GM19023 (cell line): Measurements from ENCODE around the gene PYROXD2.

Source experiments
- ATAC-seq: cut with Tn5 transposase; IDR thresholded peaks from one replicate; pipeline ENCODE4 v1.9.1; 2021; ENCODE audit warnings: mild to moderate bottlenecking, moderate library complexity; ENCODE audit not compliant: unreplicated experiment

Gene PYROXD2

GRCh38 chr10:98435178-98435577 lies 20.2 kb upstream of the PYROXD2 start:
- no peak for ATAC-seq

DNA sequence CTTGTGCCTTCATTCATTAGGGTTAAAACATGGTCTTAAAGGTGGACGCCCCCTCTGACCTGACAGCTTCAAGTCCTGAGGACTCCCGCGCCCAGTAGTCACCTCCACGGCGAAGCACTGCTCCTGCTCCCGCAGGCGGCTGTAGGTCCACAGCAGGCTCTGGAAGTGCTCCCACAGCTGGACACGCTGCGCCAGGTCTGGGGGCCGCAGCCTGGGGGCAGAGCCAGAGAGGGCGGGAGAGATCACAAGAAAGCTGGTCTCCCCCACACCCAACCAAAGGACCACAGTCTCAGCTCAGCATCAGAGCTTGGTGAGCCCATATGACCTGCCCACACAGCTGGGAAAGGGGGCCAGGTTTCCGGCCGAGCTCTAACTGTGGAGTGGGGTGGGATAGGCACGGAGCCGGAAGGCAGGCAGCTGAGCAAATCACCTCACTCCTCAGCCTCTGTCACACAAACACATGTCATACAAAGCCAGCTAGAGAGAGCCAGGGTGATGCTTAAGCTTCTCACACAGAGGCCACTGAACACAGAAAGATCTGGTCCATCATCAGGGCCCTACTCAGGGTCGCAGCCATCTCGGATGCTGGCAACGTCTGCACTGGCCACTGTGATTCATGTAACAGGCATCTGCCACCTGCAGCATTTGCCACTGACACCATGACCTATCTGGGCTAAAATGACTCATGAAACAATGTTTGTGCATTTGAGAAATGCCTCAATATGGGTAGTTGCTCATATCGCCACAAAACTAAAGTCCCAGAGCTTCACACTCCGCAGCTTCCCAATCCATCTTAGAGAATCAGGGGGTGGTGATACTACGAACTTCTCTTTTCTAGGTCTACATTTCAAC lies 19.1 kb upstream of the PYROXD2 start:
- ATAC-seq = no peak

- no peak for ATAC-seq
Observed at GRCh38 chr10:98433371-98433770, 18.4 kb upstream of the PYROXD2 start.

DNA sequence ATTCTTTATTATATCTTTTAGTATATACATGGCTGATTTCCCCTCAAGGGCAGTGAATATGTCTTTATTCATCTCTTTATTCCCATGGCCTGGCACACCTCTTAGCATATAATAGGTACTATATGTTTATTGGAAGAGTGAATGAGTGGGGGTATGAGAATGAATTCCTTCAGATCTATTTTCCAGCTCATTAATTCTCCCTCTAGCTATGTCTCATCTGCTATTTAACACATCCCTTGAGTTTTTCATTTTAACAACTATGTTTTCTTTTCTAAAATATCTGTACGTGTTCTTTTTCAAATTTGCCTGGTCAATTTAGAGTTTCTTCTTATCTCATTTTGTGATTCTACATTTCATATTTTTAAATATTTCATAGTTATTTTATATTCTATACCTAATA lies 17.3 kb upstream of the PYROXD2 start:
- no peak for ATAC-seq

DNA sequence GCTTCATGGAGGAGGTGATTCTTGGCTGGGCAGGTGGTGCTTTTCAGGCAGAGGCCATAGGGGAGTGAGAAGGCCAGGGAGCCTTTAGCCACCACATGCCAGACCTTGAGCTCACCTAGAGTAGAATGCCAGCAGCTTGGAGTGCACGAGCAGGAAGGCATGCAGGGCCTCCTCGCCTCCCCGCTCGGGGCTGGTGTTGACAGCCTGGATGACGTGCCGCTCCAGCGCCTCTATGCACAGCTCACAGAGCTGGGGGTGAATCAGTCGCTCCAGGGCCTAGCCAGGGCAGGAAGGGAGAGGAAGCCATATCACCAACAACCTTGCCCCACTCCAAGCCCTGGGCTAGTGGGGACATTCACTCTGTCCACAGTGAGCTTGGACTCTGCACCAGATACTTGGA lies 16.0 kb upstream of the PYROXD2 start:
- ATAC-seq = no peak

GRCh38 chr10:98430427-98430826 lies 15.4 kb upstream of the PYROXD2 start:
- ATAC-seq = no peak

GRCh38 chr10:98429320-98430072 lies 14.5 kb upstream of the PYROXD2 start:
- ATAC-seq = no peak

- ATAC-seq = no peak
Observed at GRCh38 chr10:98427011-98427515, 12.1 kb upstream of the PYROXD2 start.

DNA sequence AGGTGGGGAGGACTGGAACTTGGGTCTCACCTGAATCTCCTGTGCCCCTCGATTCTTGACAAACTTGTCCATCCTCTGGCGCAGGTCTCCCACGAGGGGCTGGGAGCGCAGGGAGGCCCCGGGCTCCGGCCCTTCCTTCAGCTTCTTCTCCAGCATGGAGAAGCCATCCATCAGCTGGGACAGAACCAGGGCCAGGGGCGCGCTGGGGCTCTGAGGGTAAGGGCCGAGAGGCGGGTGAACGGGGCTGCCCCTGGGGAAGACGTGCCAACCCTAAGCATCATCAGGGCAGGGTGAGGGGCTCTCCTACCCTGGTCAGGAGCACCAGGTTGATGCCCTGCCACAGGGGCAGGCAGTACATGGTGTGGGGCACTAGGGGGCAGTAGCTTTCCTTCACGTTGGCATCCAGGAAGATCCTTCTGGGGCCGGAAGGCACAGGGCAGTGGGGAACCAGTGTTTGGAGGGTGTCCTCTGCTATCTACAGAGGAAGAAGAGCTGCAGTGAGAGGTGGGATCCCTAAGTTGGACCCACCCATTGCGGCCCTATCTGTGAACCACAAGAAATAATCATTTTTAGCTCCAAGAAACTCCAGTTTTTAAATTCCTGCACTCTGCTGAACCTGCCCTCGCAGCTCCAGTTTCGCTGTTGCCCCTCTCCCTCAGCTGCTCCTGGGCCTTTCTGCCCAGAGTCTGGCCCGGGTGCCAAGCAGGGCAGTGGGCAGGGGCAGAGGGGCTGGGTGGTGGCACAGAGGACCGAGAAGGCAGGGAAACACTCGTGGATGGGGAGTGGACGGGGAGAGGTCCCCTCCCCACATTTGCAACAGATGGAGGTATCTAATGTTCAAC lies 10.8 kb upstream of the PYROXD2 start:
- peak; percentile 73 for ATAC-seq

DNA sequence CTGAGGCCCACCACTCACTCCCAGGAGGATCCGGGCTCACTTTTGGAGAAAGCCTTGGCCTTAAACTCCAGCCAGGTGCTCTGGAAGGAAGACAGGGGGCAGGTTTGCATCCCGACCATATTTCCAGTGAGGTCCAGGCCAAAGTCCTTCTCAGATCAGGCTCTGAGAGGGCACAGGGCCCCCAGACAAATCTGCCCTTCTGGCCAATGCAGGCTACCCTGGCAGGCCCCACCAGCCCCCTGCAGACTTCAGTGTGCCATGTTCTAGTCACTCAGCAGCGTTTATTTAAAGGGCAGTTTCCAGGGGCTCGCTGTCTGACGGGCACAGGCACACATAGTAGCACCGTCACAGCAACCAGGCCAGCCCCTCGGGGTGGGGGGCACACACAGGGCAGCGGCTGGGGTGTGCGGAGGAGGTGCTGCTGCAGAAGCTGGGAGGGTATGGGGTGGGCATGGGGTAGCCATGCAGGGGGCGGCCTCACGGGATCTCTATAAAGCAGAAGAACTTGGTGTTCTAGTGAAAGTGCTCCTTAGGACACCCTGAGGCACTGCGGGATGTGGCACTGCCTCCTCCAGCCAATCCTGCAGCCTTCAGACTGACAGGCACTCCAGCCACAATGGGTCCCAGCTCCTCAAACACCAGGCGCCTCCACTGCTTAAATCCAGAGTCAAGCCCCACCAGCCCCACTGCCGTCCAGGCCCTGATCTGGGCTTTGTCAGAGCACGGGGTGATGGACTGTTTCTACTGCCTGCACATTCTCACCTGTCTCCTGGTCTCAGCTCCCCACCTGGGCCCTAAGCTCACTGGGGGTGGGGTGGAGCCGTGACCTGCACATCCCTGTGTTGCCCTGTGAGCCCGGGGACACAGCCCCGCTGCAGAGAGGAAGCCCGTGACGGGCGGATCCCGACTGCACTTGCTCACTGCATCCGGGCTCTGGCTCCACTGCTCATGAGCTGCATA lies 9.6 kb upstream of the PYROXD2 start:
- no peak for ATAC-seq

DNA sequence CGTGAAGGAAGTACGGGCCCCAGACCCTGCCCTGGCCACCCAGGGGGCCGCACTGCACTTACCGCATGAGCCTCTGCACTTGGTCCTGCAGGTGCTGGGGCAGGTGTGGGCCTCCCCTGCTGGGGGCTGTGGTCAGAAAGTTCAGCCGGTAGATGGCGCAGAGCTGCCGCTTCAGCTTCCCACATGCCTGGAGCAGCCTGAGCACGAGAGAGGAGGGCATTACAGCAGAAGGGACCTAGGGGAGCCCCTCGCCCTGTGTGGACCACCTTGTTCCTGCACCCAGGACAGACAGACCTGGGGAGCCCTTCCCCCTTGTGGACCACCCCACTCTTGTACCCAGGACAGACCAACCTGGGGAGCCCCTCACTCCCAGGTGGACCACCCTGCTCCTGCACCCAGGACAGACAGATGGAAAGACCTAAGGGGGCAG lies 8.7 kb upstream of the PYROXD2 start:
- ATAC-seq = no peak

DNA sequence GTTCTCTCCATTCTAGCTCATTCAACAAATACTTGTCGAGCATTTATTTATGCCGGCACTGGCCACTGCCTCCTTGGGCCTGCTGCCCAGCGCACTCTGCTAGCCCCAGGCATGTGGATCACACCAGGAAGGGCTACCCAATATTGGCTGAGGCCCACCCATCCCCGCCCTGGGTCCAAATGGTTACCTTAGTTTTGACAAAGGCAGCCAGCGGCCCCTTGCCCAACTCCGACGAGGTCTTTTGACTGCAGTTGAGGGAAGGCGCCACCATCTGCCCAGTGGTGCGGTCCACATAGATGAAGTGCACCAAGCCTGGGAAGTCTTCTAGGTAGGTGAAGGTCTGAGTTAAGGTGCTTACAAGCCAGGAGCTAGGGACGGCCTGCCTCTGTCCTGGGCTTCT lies 7.2 kb upstream of the PYROXD2 start:
- ATAC-seq = no peak

- ATAC-seq = no peak
Observed at GRCh38 chr10:98420786-98421185, 5.8 kb upstream of the PYROXD2 start.

DNA sequence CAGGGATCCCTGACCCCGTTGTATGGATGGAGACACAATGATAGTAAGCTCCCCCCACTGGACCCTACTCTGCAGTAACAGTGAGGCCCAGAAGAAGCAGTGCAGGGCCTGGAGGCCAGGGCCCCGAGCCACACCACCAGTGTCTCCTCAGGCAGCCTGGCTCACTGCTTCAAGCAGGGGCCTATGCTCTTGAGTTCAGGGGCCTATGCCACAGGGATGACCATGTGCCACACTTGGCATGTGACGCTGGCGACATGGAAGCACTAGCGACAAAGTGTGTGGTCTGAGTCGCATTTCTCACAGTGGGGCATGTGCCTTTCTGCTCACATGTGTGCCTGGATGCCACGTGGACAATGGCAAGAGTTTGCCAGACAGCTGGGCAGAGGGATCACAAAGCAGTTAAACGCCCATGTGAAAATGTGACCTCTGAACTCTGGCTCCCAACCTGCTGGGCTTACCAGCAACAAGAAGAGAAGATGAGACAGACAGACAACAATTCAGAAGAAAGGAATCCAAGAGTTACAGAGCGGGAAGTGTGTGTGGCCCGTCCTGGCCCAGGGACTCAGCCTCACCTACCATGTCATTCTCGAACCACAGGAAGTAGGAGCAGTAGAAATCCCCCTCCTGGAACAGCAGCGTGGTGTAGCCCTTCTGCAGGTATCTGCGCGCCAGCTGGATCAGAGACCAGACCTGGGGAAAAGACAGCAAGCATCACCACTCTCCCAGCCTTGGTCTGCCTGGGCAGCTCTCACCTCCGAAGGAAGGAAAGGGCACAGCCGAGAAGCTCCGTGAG lies 4.7 kb upstream of the PYROXD2 start:
- ATAC-seq = no peak

DNA sequence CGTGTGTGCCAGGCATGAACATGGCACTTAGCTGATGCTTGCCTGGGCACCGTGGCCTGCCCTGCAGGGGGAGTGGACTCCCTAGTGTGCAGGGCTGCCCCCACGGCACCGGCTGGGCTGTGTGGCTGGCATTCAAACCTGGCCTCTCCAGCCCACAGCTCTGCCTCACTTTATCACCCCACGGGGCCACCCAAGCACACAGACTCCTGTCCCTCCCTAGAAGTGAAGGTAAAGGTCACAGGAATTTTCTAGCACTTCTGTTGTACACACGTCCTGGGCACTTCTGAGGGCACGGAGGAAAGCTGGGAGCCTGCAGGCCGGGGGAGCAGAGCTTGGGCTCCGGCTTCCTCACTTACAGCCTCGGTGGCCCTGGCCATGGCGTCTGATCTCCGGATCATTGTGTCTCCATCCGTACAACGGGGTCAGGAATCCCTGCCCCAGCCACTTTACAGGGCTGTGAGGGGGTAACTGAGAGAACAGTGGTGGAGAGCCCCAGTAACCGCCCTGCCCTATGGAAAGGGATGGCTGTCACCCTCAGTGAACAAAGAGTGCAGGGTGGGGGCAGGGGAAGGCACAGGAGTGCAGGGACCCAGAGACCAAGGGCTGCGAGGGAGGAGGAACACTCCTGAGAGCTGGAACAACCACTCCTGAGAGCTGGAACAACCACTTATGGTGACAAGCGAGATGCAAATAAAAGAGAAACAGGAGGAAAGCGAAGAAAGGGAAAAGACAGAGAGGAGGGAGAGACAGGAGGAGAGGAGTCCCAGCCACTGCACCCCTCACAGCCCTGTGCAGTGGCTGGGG lies 3.9 kb upstream of the PYROXD2 start:
- no peak for ATAC-seq

DNA sequence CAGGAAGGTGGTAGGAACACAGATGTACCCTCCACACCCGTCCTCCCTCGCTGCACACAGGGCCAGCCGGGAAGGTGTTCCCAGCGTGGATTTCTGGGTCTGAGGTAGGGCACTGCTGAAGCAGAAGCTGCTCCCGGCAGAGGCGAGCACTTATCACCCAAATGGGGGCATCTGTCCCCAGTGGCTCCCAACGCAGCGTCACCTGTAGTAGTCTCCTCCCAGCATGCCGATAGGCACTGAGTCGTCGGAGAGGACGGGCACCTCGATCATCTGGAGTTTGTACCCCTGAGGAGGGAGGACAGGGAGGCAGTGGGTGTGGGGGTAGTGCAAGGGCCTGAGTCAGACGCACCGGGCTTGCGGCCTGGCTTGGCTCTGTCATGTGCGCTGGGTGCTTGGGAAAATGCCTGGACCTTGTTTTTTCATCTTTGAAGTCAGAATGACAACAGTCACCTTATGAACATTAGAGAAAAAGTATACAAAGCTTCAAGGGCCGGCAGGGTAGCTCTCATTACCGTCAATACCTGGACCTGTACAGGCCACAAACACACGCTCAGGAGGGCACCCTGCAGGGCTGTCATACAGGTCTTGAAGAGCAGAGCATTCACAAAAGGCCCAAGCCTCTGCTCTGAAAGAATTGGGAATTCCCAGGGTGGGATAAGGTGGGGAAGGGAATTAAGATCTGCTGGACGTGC lies 3.1 kb upstream of the PYROXD2 start:
- no peak for ATAC-seq

- ATAC-seq = no peak
Observed at GRCh38 chr10:98417481-98417959, 2.5 kb upstream of the PYROXD2 start.
